Measurements from ENCODE around the gene ELF5. TPM values are rescaled to one million over a fixed set of nuclear protein-coding genes. Genes with fewer than 3 reads are reported as not detected.

The ELF5 gene
- total and polyA plus RNA-seq, 4 donors: 0.06 to 0.37 (median 0.08) TPM; not detected in 1

DNA sequence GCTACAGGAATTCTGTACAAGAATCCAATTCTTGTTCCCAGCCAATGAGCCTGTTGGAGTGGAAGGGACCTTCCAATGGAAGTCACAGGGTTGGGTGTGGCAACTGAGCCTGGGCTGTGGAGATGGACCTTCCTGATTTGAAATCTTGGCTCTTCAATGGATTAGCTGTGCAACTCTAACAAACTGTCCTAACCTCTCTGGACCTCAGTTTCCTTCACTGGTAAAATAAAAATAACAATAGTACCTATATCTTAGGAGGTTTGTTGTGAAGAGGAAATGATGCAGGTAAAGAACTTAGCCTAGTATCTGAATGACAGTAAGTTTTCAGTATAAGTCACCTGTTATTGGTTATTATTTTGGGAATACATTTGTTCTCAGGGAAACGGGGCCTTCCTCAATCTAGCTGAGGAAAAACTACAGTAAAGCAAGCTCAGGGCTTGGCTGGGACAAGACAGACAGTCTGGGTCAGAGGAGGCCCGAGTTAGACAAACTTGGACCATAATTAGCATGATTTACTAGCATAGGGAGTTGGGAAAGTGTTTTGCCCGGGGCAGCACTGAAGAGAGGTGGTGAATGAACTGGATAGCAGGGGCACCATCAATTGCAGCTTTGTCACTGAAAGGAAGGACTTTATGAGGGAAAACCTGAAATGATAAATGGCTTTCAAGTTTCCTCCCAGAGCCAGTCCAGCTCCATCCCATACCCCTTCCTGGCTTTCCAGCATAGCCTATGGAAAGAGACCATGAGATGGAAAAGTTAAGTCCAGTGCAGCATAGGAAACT, 13.7 kb downstream of the ELF5 start:
- Histone ChIP-seq H3K4me1 (ENCODE audit: control insufficient read depth in 4 of 4, insufficient read depth in 4 of 4, low read length in 3 of 4) (peaks cover 6 to 21% (median 18%) of the 10 kb centered on the region in 4 donors), H3K9ac (ENCODE audit: low read depth in 1 of 2, low read length in 2 of 2) (no peak overlapping the region), H3K36me3 (ENCODE audit: control insufficient read depth in 4 of 4, insufficient read depth in 3 of 4, low read depth in 1 of 4, low read length in 3 of 4) (no peaks in the 10 kb centered on the region), H3K27me3 (ENCODE audit: control insufficient read depth in 4 of 4, insufficient read depth in 4 of 4, low read length in 3 of 4) (no peaks in the 10 kb centered on the region), H3K9me3 (ENCODE audit: control insufficient read depth in 4 of 4, low read length in 3 of 4) (no peaks in the 10 kb centered on the region), H3K27ac (ENCODE audit: low read depth in 1 of 2, low read length in 2 of 2) (no peak overlapping the region), H3K4me3 (ENCODE audit: low read depth in 1 of 3, low read length in 3 of 3) (no peak overlapping the region)
- WGBS: 73% methylated on average over 3 of the region's 3 CpGs
- no peak for DNase-seq (ENCODE audit: low spot score)
- TF ChIP-seq, protein P1, sequence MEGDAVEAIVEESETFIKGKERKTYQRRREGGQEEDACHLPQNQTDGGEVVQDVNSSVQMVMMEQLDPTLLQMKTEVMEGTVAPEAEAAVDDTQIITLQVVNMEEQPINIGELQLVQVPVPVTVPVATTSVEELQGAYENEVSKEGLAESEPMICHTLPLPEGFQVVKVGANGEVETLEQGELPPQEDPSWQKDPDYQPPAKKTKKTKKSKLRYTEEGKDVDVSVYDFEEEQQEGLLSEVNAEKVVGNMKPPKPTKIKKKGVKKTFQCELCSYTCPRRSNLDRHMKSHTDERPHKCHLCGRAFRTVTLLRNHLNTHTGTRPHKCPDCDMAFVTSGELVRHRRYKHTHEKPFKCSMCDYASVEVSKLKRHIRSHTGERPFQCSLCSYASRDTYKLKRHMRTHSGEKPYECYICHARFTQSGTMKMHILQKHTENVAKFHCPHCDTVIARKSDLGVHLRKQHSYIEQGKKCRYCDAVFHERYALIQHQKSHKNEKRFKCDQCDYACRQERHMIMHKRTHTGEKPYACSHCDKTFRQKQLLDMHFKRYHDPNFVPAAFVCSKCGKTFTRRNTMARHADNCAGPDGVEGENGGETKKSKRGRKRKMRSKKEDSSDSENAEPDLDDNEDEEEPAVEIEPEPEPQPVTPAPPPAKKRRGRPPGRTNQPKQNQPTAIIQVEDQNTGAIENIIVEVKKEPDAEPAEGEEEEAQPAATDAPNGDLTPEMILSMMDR (IDR thresholded peaks at IDR 0.05; ENCODE audit: low read depth, low read length, missing input control): no peak
- no peak for TF ChIP-seq HNF4A (conservative IDR thresholded peaks at IDR 0.05)
- TF ChIP-seq, protein P2, sequence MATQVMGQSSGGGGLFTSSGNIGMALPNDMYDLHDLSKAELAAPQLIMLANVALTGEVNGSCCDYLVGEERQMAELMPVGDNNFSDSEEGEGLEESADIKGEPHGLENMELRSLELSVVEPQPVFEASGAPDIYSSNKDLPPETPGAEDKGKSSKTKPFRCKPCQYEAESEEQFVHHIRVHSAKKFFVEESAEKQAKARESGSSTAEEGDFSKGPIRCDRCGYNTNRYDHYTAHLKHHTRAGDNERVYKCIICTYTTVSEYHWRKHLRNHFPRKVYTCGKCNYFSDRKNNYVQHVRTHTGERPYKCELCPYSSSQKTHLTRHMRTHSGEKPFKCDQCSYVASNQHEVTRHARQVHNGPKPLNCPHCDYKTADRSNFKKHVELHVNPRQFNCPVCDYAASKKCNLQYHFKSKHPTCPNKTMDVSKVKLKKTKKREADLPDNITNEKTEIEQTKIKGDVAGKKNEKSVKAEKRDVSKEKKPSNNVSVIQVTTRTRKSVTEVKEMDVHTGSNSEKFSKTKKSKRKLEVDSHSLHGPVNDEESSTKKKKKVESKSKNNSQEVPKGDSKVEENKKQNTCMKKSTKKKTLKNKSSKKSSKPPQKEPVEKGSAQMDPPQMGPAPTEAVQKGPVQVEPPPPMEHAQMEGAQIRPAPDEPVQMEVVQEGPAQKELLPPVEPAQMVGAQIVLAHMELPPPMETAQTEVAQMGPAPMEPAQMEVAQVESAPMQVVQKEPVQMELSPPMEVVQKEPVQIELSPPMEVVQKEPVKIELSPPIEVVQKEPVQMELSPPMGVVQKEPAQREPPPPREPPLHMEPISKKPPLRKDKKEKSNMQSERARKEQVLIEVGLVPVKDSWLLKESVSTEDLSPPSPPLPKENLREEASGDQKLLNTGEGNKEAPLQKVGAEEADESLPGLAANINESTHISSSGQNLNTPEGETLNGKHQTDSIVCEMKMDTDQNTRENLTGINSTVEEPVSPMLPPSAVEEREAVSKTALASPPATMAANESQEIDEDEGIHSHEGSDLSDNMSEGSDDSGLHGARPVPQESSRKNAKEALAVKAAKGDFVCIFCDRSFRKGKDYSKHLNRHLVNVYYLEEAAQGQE (IDR thresholded peaks at IDR 0.05): no peak
- TF ChIP-seq, protein P3, sequence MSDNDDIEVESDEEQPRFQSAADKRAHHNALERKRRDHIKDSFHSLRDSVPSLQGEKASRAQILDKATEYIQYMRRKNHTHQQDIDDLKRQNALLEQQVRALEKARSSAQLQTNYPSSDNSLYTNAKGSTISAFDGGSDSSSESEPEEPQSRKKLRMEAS (IDR thresholded peaks at IDR 0.05): no peak
- TF ChIP-seq, protein P4, sequence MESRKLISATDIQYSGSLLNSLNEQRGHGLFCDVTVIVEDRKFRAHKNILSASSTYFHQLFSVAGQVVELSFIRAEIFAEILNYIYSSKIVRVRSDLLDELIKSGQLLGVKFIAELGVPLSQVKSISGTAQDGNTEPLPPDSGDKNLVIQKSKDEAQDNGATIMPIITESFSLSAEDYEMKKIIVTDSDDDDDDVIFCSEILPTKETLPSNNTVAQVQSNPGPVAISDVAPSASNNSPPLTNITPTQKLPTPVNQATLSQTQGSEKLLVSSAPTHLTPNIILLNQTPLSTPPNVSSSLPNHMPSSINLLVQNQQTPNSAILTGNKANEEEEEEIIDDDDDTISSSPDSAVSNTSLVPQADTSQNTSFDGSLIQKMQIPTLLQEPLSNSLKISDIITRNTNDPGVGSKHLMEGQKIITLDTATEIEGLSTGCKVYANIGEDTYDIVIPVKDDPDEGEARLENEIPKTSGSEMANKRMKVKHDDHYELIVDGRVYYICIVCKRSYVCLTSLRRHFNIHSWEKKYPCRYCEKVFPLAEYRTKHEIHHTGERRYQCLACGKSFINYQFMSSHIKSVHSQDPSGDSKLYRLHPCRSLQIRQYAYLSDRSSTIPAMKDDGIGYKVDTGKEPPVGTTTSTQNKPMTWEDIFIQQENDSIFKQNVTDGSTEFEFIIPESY (IDR thresholded peaks at IDR 0.05): no peak
- no peak for TF ChIP-seq RAD21 (IDR thresholded peaks at IDR 0.05)
- TF ChIP-seq TAF1 (conservative IDR thresholded peaks at IDR 0.05): no peak
- no peak for TF ChIP-seq EGR1 (IDR thresholded peaks at IDR 0.05; ENCODE audit: low read depth in 2 of 2)
- no peak for TF ChIP-seq GABPA (IDR thresholded peaks at IDR 0.05 in 1 of 2, conservative IDR thresholded peaks at IDR 0.05 in 1 of 2)
- no peak for TF ChIP-seq YY1 (IDR thresholded peaks at IDR 0.05)
- TF ChIP-seq FOXA1 (IDR thresholded peaks at IDR 0.05): no peak
- no peak for TF ChIP-seq NR2F2 (IDR thresholded peaks at IDR 0.05)
- TF ChIP-seq JUND (IDR thresholded peaks at IDR 0.05): no peak
- no peak for TF ChIP-seq HNF4G (IDR thresholded peaks at IDR 0.05)
- TF ChIP-seq RXRA (IDR thresholded peaks at IDR 0.05): no peak
- TF ChIP-seq, protein P5, sequence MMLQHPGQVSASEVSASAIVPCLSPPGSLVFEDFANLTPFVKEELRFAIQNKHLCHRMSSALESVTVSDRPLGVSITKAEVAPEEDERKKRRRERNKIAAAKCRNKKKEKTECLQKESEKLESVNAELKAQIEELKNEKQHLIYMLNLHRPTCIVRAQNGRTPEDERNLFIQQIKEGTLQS (IDR thresholded peaks at IDR 0.05): no peak
- no peak for TF ChIP-seq FOXA2 (IDR thresholded peaks at IDR 0.05)
- TF ChIP-seq SP1 (IDR thresholded peaks at IDR 0.05): no peak
